ENCODE measurements around the gene C1orf167.

The C1orf167 gene

DNA sequence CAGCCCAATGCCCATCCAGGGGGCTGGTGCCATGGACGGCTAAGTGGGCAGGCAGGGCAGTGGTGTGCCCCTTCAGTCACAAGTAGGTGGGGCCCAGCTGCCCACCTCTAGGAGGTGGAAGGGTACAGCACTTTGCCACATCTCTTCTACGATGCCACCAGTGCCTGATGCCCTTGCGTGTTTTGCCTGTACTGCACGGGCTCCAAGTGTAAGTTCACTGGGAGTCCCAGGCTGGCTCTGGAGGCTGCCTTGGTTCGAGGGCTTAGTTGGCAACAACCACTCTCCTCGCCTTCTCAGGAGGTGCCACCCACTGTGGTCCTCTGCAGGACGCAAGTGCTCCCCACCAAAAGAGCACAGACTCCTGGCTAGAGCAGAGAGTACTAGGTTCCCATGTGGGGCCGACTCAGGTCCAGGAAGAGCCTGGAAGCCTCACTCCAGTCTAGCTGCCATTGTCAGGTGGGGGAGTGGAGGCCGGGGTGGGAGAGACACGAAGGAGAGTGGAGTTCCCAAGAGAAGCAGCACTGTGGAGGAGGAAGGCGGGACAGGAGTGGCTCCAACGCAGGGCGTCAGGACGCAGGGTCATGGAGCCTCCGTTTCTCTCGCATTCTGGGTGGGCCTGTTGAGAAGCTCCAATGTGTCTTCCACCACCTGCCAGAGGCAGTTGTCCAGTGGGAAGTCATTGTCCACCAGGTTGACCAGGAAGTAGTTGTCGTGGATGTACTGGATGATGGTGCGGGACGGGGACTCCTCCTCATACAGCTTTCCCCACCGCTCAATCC lies 28.3 kb downstream of the C1orf167 start:
- DNase-seq, result no peak
- H3K36me3 ChIP-seq, result peaks cover 23 to 44% (median 24%) of the 10 kb centered on the region in 3 donors
- TF ChIP-seq, protein P1, sequence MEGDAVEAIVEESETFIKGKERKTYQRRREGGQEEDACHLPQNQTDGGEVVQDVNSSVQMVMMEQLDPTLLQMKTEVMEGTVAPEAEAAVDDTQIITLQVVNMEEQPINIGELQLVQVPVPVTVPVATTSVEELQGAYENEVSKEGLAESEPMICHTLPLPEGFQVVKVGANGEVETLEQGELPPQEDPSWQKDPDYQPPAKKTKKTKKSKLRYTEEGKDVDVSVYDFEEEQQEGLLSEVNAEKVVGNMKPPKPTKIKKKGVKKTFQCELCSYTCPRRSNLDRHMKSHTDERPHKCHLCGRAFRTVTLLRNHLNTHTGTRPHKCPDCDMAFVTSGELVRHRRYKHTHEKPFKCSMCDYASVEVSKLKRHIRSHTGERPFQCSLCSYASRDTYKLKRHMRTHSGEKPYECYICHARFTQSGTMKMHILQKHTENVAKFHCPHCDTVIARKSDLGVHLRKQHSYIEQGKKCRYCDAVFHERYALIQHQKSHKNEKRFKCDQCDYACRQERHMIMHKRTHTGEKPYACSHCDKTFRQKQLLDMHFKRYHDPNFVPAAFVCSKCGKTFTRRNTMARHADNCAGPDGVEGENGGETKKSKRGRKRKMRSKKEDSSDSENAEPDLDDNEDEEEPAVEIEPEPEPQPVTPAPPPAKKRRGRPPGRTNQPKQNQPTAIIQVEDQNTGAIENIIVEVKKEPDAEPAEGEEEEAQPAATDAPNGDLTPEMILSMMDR (IDR thresholded peaks at IDR 0.05), result no peak
- H3K4me1 ChIP-seq, result peaks cover 12 to 61% (median 53%) of the 10 kb centered on the region in 4 donors
- no peaks in the 10 kb centered on the region for H3K27me3 ChIP-seq
- no peak overlapping the region for H3K4me3 ChIP-seq
- intact Hi-C loops (cut with DNase I; ENCODE audit: low total_unique reads), result no loop called here
- H3K27ac ChIP-seq, result peak overlapping the region; percentile 86 to 91
- H3K9me3 ChIP-seq, result no peaks in the 10 kb centered on the region

DNA sequence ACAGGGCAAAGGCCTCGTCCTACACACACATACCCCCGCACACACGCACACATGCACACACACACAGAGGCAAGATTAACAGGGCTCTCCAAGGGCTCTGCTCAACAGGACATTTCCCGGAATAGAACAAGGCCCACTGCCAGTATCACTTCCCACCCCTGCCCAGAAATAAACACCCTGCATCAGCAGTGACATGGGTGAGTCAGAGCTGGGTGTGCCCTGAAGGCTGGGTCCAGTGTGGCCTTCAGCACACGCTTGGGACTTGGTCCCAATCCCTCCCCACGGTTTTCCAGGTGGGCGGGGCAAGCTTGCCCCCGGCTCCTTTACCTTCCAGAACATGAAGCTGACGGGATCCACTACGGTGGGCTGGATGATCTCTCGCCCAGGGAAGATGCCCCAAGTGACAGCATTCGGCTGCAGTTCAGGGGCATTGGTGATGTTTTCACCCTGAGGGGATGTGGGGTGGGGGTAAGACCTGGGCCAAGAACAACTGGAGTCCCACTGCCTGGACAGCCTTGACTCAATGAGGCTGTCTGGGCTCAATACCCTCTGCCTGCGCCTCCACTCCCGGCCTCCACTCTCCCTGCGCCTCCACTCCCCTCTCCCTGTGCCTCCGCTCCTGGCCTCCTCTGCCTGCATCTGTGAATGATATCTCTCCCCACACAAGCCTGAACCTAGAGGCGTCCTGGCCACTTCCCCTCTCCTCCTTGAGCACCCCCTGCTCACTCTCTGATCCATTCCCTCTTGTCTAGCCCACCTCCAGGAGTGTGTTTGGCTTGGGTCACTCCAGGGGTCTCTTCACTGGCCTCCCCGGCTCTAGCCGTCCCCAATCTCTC lies 29.1 kb downstream of the C1orf167 start:
- H3K4me1 ChIP-seq, result peaks cover 12 to 59% (median 49%) of the 10 kb centered on the region in 4 donors

DNA sequence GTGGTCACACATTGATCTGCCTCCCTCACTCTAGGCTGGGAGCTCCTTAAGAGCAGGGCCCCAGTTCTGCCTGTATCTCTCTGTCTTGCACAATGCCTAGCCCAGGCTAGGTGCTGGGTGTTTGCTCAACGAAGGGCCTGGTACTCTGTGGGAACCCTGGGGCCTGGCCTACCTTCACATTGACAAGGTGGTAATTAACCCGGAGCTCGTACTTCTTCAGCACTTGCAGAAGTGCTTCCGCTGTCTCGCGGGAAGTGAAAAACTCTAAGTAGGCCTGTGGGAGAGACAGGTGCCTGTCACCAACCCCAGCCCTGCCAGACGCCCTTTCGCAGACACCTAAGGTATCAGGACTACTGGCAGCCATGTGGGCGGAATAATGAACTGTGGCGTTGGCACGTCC lies 30.1 kb downstream of the C1orf167 start:
- TF ChIP-seq, protein P1 (IDR thresholded peaks at IDR 0.05), result no peak
- Histone ChIP-seq H3K36me3 (peaks cover 31 to 58% (median 36%) of the 10 kb centered on the region in 3 donors), H3K27me3 (no peaks in the 10 kb centered on the region), H3K9me3 (no peaks in the 10 kb centered on the region), H3K4me1 (peaks cover 12 to 61% (median 48%) of the 10 kb centered on the region in 4 donors), H3K4me3 (no peak overlapping the region), H3K27ac (peak overlapping the region; percentile 86 to 91)
- DNase-seq, result no peak
- intact Hi-C loops (cut with DNase I; ENCODE audit: low total_unique reads), result no loop called here

More for the DNA sequence above, 29.1 kb downstream of the C1orf167 start:
- no peaks in the 10 kb centered on the region for H3K27me3 ChIP-seq
- peaks cover 31 to 52% (median 32%) of the 10 kb centered on the region in 3 donors for H3K36me3 ChIP-seq
- no peaks in the 10 kb centered on the region for H3K9me3 ChIP-seq
- H3K4me3 ChIP-seq, result peak overlapping the region in 1 of 2 donors; percentile 8
- DNase-seq, result peak; percentile 97 to 98
- peak overlapping the region; percentile 86 to 91 for H3K27ac ChIP-seq
- intact Hi-C loops (cut with DNase I; ENCODE audit: low total_unique reads), result no loop called here
- TF ChIP-seq, protein P1 (IDR thresholded peaks at IDR 0.05), result no peak

DNA sequence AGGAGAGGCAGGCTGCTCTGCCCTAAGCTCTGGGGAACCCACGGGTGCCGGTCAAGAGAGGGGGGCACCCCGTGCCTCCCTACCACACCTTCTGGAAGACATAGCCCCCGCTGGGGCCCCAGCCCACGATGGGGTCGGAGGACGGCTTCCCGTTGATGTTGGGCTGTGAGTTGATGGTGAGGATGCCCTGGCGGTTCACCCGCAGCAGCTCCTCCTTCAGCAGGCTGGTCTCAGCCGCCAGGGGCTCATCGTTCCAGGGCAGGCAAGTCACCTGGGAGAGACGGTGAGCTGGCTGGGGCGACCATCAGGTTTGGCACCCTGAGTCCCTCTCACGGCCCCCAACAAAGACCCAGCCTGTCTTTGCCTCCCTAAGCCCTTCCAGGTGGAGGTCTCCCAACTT lies 31.8 kb downstream of the C1orf167 start:
- Histone ChIP-seq H3K27ac (peak overlapping the region in 1 of 2 donors; percentile 18), H3K27me3 (no peaks in the 10 kb centered on the region), H3K4me3 (no peak overlapping the region), H3K4me1 (peaks cover 6 to 59% (median 34%) of the 10 kb centered on the region in 4 donors), H3K9me3 (no peaks in the 10 kb centered on the region), H3K36me3 (peaks cover 31 to 63% (median 36%) of the 10 kb centered on the region in 3 donors)
- intact Hi-C loops (cut with DNase I; ENCODE audit: low total_unique reads), result no loop called here
- no peak for DNase-seq
- TF ChIP-seq, protein P1 (IDR thresholded peaks at IDR 0.05), result no peak

DNA sequence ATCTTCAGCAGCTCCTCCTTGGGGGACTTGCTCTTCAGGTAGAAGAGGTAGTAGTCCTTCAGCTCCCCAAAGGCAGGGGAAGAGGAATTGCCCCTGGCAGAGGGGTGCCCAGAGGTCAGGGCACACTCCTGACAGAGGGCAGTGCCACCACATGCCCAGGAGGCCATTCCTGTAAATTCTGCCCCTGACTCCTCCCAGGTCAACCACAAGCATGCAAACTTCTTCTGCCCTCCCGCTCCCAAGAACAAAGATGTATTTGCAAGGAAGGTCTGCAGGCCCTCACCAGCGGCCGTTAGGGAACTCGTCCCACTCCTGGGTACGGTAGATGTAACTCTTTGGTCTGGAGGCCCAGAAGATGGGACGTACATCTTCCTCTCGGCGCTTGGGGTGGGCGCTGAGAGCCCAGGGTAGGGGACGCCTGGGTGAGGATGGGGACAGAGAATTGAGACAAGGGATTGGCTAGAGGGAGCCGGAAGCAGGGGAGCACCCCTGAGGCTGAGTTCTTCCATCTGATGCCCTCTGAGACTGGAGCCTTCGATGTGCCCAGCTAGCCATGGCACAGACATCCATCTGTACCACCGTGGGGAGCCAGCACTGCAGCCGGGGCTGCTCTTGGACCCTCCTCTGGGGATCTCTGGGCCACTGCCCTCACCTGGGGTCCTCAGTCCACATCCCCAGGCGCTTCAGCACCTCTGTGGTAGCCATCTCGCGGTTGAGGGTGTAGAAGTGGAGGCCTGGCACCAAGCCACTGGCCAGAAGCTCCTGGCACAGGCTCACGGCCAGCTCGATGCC lies 32.6 kb downstream of the C1orf167 start:
- Histone ChIP-seq H3K9me3 (no peaks in the 10 kb centered on the region), H3K27ac (peak overlapping the region; percentile 18 to 50), H3K36me3 (peaks cover 31 to 70% (median 43%) of the 10 kb centered on the region in 3 donors), H3K4me3 (no peak overlapping the region), H3K4me1 (peaks cover 6 to 51% (median 26%) of the 10 kb centered on the region in 4 donors), H3K27me3 (no peaks in the 10 kb centered on the region)
- TF ChIP-seq, protein P1 (IDR thresholded peaks at IDR 0.05), result no peak
- DNase-seq, result no peak
- intact Hi-C loops (cut with DNase I; ENCODE audit: low total_unique reads), result no loop called here
